ENCODE data around the gene ARFGEF2. TPM values are rescaled to one million over a fixed set of nuclear protein-coding genes. Genes with fewer than 3 reads are reported as not detected.
A peak's percentile ranks its signal among the peaks of the same experiment; 100 is the strongest.
"Not testable (repeated sequence)": the region's sequence is repeated elsewhere in the genome, so short reads cannot be mapped to it uniquely, and the experiment has no call there.

Gene ARFGEF2
- total RNA-seq, 1 donor from 2014 or later: 26.7 TPM

DNA sequence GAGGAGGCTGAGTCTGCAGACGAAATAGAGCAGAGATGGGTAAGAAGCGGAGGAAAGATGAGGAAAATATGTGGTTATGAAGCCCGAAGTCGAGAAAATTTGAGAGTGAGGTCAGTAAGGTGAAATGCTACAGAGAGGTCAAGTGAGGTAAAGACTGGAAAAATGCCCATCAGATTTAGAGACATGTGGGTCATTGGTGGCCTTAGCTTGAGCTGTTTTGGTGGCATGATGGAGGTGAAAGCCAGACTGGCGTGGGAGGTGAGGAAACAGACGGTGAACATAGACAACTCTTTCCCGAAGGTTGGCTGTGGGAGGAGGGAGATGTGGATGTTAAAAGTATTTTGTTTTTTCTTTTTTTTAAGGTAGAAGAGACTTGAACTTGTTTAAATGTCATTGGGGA is 9.4 kb downstream of the ARFGEF2 start:
- Mint-ChIP-seq H3K4me1 (ENCODE audit: unreplicated experiment) (peaks cover 19% of the 10 kb centered on the region), H3K27ac (no peak overlapping the region), H3K9me3 (no peaks in the 10 kb centered on the region), H3K4me3 (no peak overlapping the region), H3K36me3 (peaks cover 21% of the 10 kb centered on the region), H3K27me3 (no peaks in the 10 kb centered on the region)
- TF ChIP-seq, protein P1, sequence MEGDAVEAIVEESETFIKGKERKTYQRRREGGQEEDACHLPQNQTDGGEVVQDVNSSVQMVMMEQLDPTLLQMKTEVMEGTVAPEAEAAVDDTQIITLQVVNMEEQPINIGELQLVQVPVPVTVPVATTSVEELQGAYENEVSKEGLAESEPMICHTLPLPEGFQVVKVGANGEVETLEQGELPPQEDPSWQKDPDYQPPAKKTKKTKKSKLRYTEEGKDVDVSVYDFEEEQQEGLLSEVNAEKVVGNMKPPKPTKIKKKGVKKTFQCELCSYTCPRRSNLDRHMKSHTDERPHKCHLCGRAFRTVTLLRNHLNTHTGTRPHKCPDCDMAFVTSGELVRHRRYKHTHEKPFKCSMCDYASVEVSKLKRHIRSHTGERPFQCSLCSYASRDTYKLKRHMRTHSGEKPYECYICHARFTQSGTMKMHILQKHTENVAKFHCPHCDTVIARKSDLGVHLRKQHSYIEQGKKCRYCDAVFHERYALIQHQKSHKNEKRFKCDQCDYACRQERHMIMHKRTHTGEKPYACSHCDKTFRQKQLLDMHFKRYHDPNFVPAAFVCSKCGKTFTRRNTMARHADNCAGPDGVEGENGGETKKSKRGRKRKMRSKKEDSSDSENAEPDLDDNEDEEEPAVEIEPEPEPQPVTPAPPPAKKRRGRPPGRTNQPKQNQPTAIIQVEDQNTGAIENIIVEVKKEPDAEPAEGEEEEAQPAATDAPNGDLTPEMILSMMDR (conservative IDR thresholded peaks at IDR 0.05): no peak
- DNase-seq (ENCODE audit: extremely low spot score, unreplicated experiment): no peak

DNA sequence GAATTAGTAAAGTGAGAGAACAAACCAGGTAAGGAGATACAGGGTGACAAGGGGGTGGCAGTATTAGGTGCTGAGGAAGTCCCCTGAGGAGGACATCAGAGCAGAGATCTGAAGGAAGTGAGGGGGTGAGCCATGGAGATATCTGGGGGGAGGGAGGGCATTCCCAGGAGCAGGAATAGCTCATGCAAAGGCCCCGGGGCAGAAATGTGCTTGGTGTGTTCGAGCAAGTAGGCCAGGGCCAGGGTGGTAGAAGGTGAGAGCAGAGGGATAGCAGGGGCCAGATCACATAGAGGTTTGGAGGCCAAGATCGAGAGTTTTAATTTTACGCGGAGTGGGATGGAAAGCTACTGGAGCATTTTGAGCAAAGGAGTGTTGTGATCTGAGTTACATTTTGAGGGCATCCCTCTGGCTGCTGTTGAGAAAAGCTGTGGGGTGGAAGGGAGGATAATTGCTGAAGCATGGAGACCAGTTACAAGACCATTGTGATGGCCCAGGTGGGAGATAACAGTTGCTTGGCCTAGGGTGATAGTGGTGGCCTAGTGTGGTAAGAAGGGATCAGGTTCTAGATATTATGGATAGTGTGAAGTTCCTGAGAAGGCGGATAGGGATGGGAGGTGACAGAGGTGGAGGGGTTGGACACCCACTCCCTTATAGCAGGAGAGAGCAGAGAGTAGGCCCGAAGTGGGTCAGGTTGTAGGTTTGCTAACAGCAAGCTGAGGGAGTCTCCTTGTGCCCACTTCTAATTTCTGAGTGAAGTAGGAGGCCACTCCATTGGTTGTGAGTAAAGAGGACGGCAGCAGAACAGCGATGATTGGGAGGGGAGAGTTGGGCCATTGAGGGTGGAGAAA is 10.2 kb downstream of the ARFGEF2 start:
- peaks cover 19% of the 10 kb centered on the region for H3K36me3 Mint-ChIP-seq
- H3K27ac Mint-ChIP-seq: no peak overlapping the region
- H3K27me3 Mint-ChIP-seq: no peaks in the 10 kb centered on the region
- H3K4me3 Mint-ChIP-seq: no peak overlapping the region
- no peak for DNase-seq (ENCODE audit: extremely low spot score, unreplicated experiment)
- no peaks in the 10 kb centered on the region for H3K9me3 Mint-ChIP-seq
- TF ChIP-seq, protein P1 (conservative IDR thresholded peaks at IDR 0.05): no peak
- peaks cover 16% of the 10 kb centered on the region for H3K4me1 Mint-ChIP-seq (ENCODE audit: unreplicated experiment)

DNA sequence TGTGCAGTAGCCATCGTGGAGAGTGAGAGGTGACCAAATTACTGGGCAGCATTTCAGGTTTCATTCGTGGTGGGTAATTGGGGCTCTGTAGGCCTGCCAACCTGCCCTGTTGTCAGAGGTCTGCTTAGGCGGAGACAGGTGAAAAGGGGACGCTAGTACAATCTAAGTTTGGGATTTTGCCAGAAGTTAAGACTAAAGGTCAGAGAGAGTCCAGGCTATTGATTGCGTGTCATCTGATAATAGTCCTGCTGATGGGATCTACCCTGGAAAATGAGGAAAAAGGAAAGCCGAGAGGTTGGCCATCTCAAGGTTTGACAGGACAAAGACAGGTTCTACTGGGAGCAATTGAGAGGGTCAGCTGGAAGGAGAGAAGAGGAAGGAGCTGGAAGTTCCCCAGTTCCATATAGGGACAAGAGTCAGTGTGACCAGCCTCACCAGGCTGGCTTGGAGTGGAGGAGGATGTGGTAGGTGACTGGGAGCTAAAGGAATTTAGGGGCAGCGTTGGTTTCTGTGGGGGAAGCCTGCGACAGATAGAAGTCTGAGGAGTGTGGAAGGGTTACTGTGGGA is 10.9 kb downstream of the ARFGEF2 start:
- Mint-ChIP-seq H3K9me3 (no peaks in the 10 kb centered on the region), H3K27me3 (no peaks in the 10 kb centered on the region), H3K4me3 (no peak overlapping the region), H3K4me1 (ENCODE audit: unreplicated experiment) (peaks cover 19% of the 10 kb centered on the region), H3K36me3 (peaks cover 21% of the 10 kb centered on the region), H3K27ac (no peak overlapping the region)
- TF ChIP-seq, protein P1 (conservative IDR thresholded peaks at IDR 0.05): no peak
- no peak for DNase-seq (ENCODE audit: extremely low spot score, unreplicated experiment)

DNA sequence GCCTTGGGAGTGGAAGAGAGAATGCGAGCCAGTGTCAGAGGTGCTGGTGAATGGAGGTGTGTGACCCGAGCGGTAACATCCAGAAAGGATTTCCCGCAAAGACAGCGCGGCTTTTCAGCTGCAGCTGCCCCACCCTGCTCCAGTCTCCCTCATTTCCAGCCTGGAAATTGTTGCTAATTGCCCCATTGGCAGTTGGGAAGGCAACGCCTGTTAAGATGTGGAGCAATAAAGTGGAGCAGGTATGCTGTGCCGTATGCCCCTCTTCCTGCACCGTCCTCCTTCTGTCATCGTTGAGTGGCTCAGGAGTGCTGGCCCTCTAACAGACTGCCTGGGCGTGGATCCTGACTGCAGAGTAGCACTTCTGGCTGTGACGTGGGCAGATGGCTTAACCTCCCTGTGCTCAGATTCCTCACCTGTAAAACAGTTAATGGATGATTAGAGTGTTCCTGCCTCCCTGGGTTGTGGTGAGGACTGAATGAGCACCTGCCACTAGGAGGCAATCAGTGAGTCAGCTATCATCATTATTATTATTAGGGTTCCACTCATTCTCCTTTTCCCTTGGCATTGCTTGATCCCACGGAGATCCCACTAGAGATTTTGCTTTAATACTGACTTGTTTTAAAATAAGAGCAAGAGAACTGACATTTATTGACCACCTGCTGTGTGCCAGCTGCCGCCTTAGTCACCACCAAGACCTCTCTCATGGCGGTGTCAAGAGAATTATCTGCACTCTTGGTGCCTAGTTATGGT is 11.7 kb downstream of the ARFGEF2 start:
- DNase-seq (ENCODE audit: extremely low spot score, unreplicated experiment): no peak
- H3K27me3 Mint-ChIP-seq: no peaks in the 10 kb centered on the region
- TF ChIP-seq, protein P1 (conservative IDR thresholded peaks at IDR 0.05): peak; percentile 16
- H3K9me3 Mint-ChIP-seq: no peaks in the 10 kb centered on the region
- H3K4me1 Mint-ChIP-seq (ENCODE audit: unreplicated experiment): peaks cover 20% of the 10 kb centered on the region
- no peak overlapping the region for H3K4me3 Mint-ChIP-seq
- H3K36me3 Mint-ChIP-seq: peaks cover 18% of the 10 kb centered on the region
- H3K27ac Mint-ChIP-seq: no peak overlapping the region

DNA sequence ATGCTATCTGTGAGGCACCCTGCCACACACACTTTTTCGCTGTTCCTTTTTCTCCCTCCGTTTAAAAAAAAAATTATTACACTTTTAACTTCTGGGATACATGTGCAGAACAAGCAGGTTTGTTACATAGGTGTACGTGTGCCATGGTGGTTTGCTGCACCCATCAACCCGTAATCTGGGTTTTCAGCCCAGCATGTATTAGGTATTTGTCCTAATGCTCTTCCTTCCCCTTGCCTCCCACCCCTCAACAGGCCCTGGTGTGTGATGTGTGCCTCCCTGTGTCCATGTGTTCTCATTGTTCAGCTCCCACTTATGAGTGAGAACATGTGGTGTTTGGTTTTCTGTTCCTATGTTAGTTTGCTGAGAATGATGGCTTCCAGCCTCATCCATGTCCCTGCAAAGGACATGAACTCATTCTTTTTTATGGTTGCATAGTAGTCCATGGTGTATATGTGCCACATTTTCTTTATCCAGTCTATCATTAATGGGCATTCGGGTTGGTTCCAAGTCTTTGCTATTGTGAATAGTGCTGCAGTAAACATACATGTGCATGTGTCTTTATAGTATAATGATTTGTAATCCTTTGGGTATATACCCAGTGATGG is 12.9 kb downstream of the ARFGEF2 start:
- Mint-ChIP-seq H3K4me1 (ENCODE audit: unreplicated experiment) (peaks cover 20% of the 10 kb centered on the region), H3K36me3 (peaks cover 18% of the 10 kb centered on the region), H3K27ac (peak overlapping the region; percentile 74)
- H3K4me3 Mint-ChIP-seq; H3K9me3 Mint-ChIP-seq; H3K27me3 Mint-ChIP-seq; DNase-seq (ENCODE audit: extremely low spot score, unreplicated experiment): not testable (repeated sequence)

DNA sequence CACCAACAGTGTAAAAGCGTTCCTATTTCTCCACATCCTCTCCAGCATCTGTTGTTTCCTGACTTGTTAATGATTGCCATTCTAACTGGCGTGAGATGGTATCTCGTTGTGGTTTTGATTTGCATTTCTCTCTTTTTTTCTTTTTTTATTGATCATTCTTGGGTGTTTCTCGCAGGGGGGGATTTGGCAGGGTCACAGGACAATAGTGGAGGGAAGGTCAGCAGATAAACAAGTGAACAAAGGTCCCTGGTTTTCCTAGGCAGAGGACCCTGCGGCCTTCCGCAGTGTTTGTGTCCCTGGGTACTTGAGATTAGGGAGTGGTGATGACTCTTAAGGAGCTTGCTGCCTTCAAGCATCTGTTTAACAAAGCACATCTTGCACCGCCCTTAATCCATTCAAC is 13.5 kb downstream of the ARFGEF2 start:
- DNase-seq (ENCODE audit: extremely low spot score, unreplicated experiment); H3K27me3 Mint-ChIP-seq; H3K9me3 Mint-ChIP-seq: not testable (repeated sequence)
- Mint-ChIP-seq H3K27ac (peak overlapping the region; percentile 74), H3K36me3 (peaks cover 18% of the 10 kb centered on the region), H3K4me3 (peak overlapping the region; percentile 6), H3K4me1 (ENCODE audit: unreplicated experiment) (peaks cover 20% of the 10 kb centered on the region)

DNA sequence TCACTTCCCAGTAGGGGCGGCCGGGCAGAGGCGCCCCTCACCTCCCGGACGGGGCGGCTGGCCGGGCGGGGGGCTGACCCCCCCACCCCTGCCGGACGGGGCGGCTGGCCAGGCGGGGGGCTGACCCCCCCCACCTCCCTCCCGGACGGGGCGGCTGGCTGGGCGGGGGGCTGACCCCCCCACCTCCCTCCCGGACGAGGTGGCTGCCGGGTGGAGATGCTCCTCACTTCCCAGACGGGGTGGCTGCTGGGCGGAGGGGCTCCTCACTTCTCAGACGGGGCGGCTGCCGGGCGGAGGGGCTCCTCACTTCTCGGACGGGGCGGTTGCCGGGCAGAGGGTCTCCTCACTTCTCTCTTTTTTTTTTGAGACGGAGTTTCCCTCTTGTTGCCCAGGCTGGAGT is 14.7 kb downstream of the ARFGEF2 start:
- Mint-ChIP-seq H3K4me1 (ENCODE audit: unreplicated experiment) (peaks cover 20% of the 10 kb centered on the region), H3K36me3 (peaks cover 18% of the 10 kb centered on the region)
- not testable (repeated sequence) for H3K9me3 Mint-ChIP-seq; H3K27me3 Mint-ChIP-seq; DNase-seq (ENCODE audit: extremely low spot score, unreplicated experiment); H3K27ac Mint-ChIP-seq; H3K4me3 Mint-ChIP-seq

All from type B pancreatic cell (in vitro differentiated cells).